Ovary (tissue), 3 donors: ENCODE measurements around the gene BLACAT1.

Experiments
- CTCF ChIP-seq, 3 donors: fragments of 450-650 bp in 2 of 3; fragments of 200-600 bp in 1 of 3; IDR thresholded peaks; one replicate each; pipeline versions ENCODE4 v1.5.1 to v1.8.0; 2016 to 2022; ENCODE audit warnings: antibody characterized with exemption in 3 of 3, mild to moderate bottlenecking in 1 of 3
- POLR2A ChIP-seq: fragments of 450-650 bp; IDR thresholded peaks from one replicate; pipeline ENCODE4 v1.6.1; 2017; ENCODE audit warnings: antibody characterized with exemption, mild to moderate bottlenecking, moderate library complexity
- donor health status: DM: no; HTN: no; CAD: no.

- no peak for TF ChIP-seq CTCF (IDR thresholded peaks at IDR 0.05)
- TF ChIP-seq POLR2A: no peak
Measured at GRCh38 chr1:205499789-205500188, 43.9 kb upstream of the BLACAT1 start.
